ENCODE results near the gene RSPH3.

DNA sequence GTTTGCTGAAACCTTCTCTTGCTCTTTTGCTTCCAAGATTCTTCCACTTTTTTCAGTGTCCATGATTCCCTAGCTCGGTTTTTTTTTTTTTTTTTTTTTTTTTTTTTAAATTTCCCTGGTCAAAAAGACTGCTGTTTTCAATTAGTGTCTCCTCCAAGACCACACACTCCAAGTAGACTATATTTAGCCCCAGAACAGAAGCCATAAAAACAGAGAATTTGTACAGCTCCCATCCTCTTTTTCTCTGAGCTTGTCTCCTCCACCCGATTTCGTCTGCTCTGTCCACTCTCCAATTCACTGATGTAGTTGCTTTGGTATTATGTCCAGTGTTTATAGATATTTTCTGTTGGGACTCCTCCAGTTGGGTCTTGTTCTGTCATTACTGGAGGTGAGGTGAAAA lies 37.6 kb downstream of the RSPH3 start:
- TF ChIP-seq GATA3 (IDR thresholded peaks at IDR 0.05; ENCODE audit: low read depth, low read length) (no peak), GATA2 (IDR thresholded peaks at IDR 0.05; ENCODE audit: low read depth, low read length) (no peak)
